ENCODE results near the gene ADAD2.

ADAD2 gene

GRCh38 chr16:84159007-84159406 is 31.9 kb upstream of the ADAD2 start:
- no peaks in the 10 kb centered on the region for H3K9me3 ChIP-seq (ENCODE audit: insufficient read depth, low read depth, low read length)
- H3K9ac ChIP-seq (ENCODE audit: low read depth, low read length) = no peak overlapping the region
- peaks cover under 1% of the 10 kb centered on the region; the same call in 1 of the 2 replicates for H3K4me1 ChIP-seq (ENCODE audit: insufficient read depth, low read length)
- no peak overlapping the region for H3K4me3 ChIP-seq (ENCODE audit: low read length)
- H3K27me3 ChIP-seq (ENCODE audit: insufficient read depth, low read length) = no peaks in the 10 kb centered on the region
- H3K27ac ChIP-seq (ENCODE audit: low read depth, low read length) = no peak overlapping the region
- 79% methylated on average over 7 of the region's 9 CpGs for WGBS
- H3K36me3 ChIP-seq (ENCODE audit: insufficient read depth, low read length) = no peaks in the 10 kb centered on the region

GRCh38 chr16:84159800-84160199 is 31.2 kb upstream of the ADAD2 start:
- Histone ChIP-seq H3K36me3 (ENCODE audit: insufficient read depth, low read length) (no peaks in the 10 kb centered on the region), H3K27me3 (ENCODE audit: insufficient read depth, low read length) (peaks cover 1% of the 10 kb centered on the region; the same call in 1 of the 2 replicates), H3K4me1 (ENCODE audit: insufficient read depth, low read length) (no peaks in the 10 kb centered on the region), H3K4me3 (ENCODE audit: low read length) (no peak overlapping the region), H3K9ac (ENCODE audit: low read depth, low read length) (no peak overlapping the region), H3K9me3 (ENCODE audit: insufficient read depth, low read depth, low read length) (no peaks in the 10 kb centered on the region), H3K27ac (ENCODE audit: low read depth, low read length) (no peak overlapping the region)
- WGBS = 83% methylated on average over 1 of the region's 1 CpG

GRCh38 chr16:84161037-84161436 is 29.9 kb upstream of the ADAD2 start:
- H3K9ac ChIP-seq (ENCODE audit: low read depth, low read length) = no peak overlapping the region
- no peak overlapping the region for H3K27ac ChIP-seq (ENCODE audit: low read depth, low read length)
- H3K9me3 ChIP-seq (ENCODE audit: insufficient read depth, low read depth, low read length) = no peaks in the 10 kb centered on the region
- no peaks in the 10 kb centered on the region for H3K36me3 ChIP-seq (ENCODE audit: insufficient read depth, low read length)
- no peaks in the 10 kb centered on the region for H3K4me1 ChIP-seq (ENCODE audit: insufficient read depth, low read length)
- peaks cover 3% of the 10 kb centered on the region; the same call in 1 of the 2 replicates for H3K27me3 ChIP-seq (ENCODE audit: insufficient read depth, low read length)
- 87% methylated on average over 10 of the region's 10 CpGs for WGBS
- H3K4me3 ChIP-seq (ENCODE audit: low read length) = no peak overlapping the region

- H3K9me3 ChIP-seq (ENCODE audit: insufficient read depth, low read depth, low read length) = no peaks in the 10 kb centered on the region
- H3K9ac ChIP-seq (ENCODE audit: low read depth, low read length) = no peak overlapping the region
- peaks cover 3% of the 10 kb centered on the region; the same call in 1 of the 2 replicates for H3K27me3 ChIP-seq (ENCODE audit: insufficient read depth, low read length)
- H3K36me3 ChIP-seq (ENCODE audit: insufficient read depth, low read length) = no peaks in the 10 kb centered on the region
- WGBS = 83% methylated on average over 3 of the region's 3 CpGs
- no peak overlapping the region for H3K4me3 ChIP-seq (ENCODE audit: low read length)
- H3K4me1 ChIP-seq (ENCODE audit: insufficient read depth, low read length) = no peaks in the 10 kb centered on the region
- no peak overlapping the region for H3K27ac ChIP-seq (ENCODE audit: low read depth, low read length)
These were observed 29.2 kb upstream of the ADAD2 start for GRCh38 chr16:84161801-84162200.

- Histone ChIP-seq H3K27me3 (ENCODE audit: insufficient read depth, low read length) (peaks cover 3% of the 10 kb centered on the region; the same call in 1 of the 2 replicates), H3K27ac (ENCODE audit: low read depth, low read length) (no peak overlapping the region), H3K36me3 (ENCODE audit: insufficient read depth, low read length) (no peaks in the 10 kb centered on the region), H3K4me3 (ENCODE audit: low read length) (no peak overlapping the region), H3K4me1 (ENCODE audit: insufficient read depth, low read length) (no peaks in the 10 kb centered on the region), H3K9me3 (ENCODE audit: insufficient read depth, low read depth, low read length) (no peaks in the 10 kb centered on the region), H3K9ac (ENCODE audit: low read depth, low read length) (no peak overlapping the region)
- WGBS = 89% methylated on average over 7 of the region's 7 CpGs
These were observed 25.2 kb upstream of the ADAD2 start for GRCh38 chr16:84165746-84166145.

GRCh38 chr16:84166796-84167695 is 23.9 kb upstream of the ADAD2 start:
- Histone ChIP-seq H3K4me3 (ENCODE audit: low read length) (no peak overlapping the region), H3K36me3 (ENCODE audit: insufficient read depth, low read length) (no peaks in the 10 kb centered on the region), H3K27ac (ENCODE audit: low read depth, low read length) (no peak overlapping the region), H3K9ac (ENCODE audit: low read depth, low read length) (no peak overlapping the region), H3K4me1 (ENCODE audit: insufficient read depth, low read length) (no peaks in the 10 kb centered on the region), H3K27me3 (ENCODE audit: insufficient read depth, low read length) (peaks cover 3% of the 10 kb centered on the region; the same call in 1 of the 2 replicates), H3K9me3 (ENCODE audit: insufficient read depth, low read depth, low read length) (no peaks in the 10 kb centered on the region)
- WGBS = 88% methylated on average over 13 of the region's 13 CpGs

GRCh38 chr16:84169765-84170310 is 21.1 kb upstream of the ADAD2 start:
- H3K27ac ChIP-seq (ENCODE audit: low read depth, low read length) = no peak overlapping the region
- no peak overlapping the region for H3K9ac ChIP-seq (ENCODE audit: low read depth, low read length)
- H3K27me3 ChIP-seq (ENCODE audit: insufficient read depth, low read length) = peaks cover 1% of the 10 kb centered on the region; the same call in 1 of the 2 replicates
- no peaks in the 10 kb centered on the region for H3K36me3 ChIP-seq (ENCODE audit: insufficient read depth, low read length)
- no peaks in the 10 kb centered on the region for H3K4me1 ChIP-seq (ENCODE audit: insufficient read depth, low read length)
- 87% methylated on average over 11 of the region's 11 CpGs for WGBS
- no peak overlapping the region for H3K4me3 ChIP-seq (ENCODE audit: low read length)
- no peaks in the 10 kb centered on the region for H3K9me3 ChIP-seq (ENCODE audit: insufficient read depth, low read depth, low read length)

GRCh38 chr16:84174396-84174795 is 16.6 kb upstream of the ADAD2 start:
- peaks cover 18% of the 10 kb centered on the region for H3K36me3 ChIP-seq (ENCODE audit: insufficient read depth, low read length)
- 92% methylated on average over 11 of the region's 11 CpGs for WGBS

GRCh38 chr16:84175350-84176081 is 15.4 kb upstream of the ADAD2 start:
- no peaks in the 10 kb centered on the region for H3K27me3 ChIP-seq (ENCODE audit: insufficient read depth, low read length)
- H3K9ac ChIP-seq (ENCODE audit: low read depth, low read length) = no peak overlapping the region
- H3K4me1 ChIP-seq (ENCODE audit: insufficient read depth, low read length) = no peaks in the 10 kb centered on the region
- H3K4me3 ChIP-seq (ENCODE audit: low read length) = no peak overlapping the region
- H3K36me3 ChIP-seq (ENCODE audit: insufficient read depth, low read length) = peaks cover 27% of the 10 kb centered on the region
- 69% methylated on average over 10 of the region's 10 CpGs for WGBS
- H3K9me3 ChIP-seq (ENCODE audit: insufficient read depth, low read depth, low read length) = no peaks in the 10 kb centered on the region
- no peak overlapping the region for H3K27ac ChIP-seq (ENCODE audit: low read depth, low read length)

More at GRCh38 chr16:84174396-84174795, 16.6 kb upstream of the ADAD2 start:
- no peaks in the 10 kb centered on the region for H3K27me3 ChIP-seq (ENCODE audit: insufficient read depth, low read length)
- H3K9me3 ChIP-seq (ENCODE audit: insufficient read depth, low read depth, low read length) = no peaks in the 10 kb centered on the region
- no peak overlapping the region for H3K27ac ChIP-seq (ENCODE audit: low read depth, low read length)
- H3K4me1 ChIP-seq (ENCODE audit: insufficient read depth, low read length) = no peaks in the 10 kb centered on the region
- no peak overlapping the region for H3K9ac ChIP-seq (ENCODE audit: low read depth, low read length)
- no peak overlapping the region for H3K4me3 ChIP-seq (ENCODE audit: low read length)

GRCh38 chr16:84176192-84177053 is 14.5 kb upstream of the ADAD2 start:
- no peak overlapping the region for H3K27ac ChIP-seq (ENCODE audit: low read depth, low read length)
- peaks cover 36% of the 10 kb centered on the region for H3K36me3 ChIP-seq (ENCODE audit: insufficient read depth, low read length)
- H3K9ac ChIP-seq (ENCODE audit: low read depth, low read length) = no peak overlapping the region
- WGBS = 87% methylated on average over 18 of the region's 18 CpGs
- no peaks in the 10 kb centered on the region for H3K27me3 ChIP-seq (ENCODE audit: insufficient read depth, low read length)
- no peaks in the 10 kb centered on the region for H3K9me3 ChIP-seq (ENCODE audit: insufficient read depth, low read depth, low read length)
- H3K4me3 ChIP-seq (ENCODE audit: low read length) = no peak overlapping the region
- no peaks in the 10 kb centered on the region for H3K4me1 ChIP-seq (ENCODE audit: insufficient read depth, low read length)

Measured in HUES64 (cell line).